Liver (tissue), 10 donors: ENCODE data around the gene NYNRIN. TPM values are rescaled to one million over a fixed set of nuclear protein-coding genes. Genes with fewer than 3 reads are reported as not detected.

Experiments
- DNase-seq: peaks from one replicate; pipeline ENCODE4 v3.0.0-alpha.2; 2017; ENCODE audit warnings: low spot score
- H3K27ac ChIP-seq, 2 donors: one replicate each; pipeline ENCODE4 v1.7.0; 2013; ENCODE audit warnings: inconsistent platforms in 2 of 2, low read length in 2 of 2, control low read depth in 1 of 2, low read depth in 1 of 2, mild to moderate bottlenecking in 1 of 2
- H3K27me3 ChIP-seq, 4 donors: one replicate each; pipeline versions ENCODE4 v1.6.1 to v1.7.0; 2013; ENCODE audit warnings: low read length in 3 of 4, inconsistent platforms in 1 of 4, mild to moderate bottlenecking in 1 of 4, moderate library complexity in 1 of 4; ENCODE audit not compliant: control insufficient read depth in 4 of 4, insufficient read depth in 4 of 4
- H3K36me3 ChIP-seq, 4 donors: one replicate each; pipeline versions ENCODE4 v1.6.1 to v1.7.0; 2013; ENCODE audit warnings: low read length in 3 of 4, mild to moderate bottlenecking in 3 of 4, low read depth in 1 of 4, moderate library complexity in 1 of 4; ENCODE audit not compliant: control insufficient read depth in 4 of 4, insufficient read depth in 3 of 4
- H3K4me1 ChIP-seq, 4 donors: one replicate each; pipeline versions ENCODE4 v1.6.1 to v1.7.0; 2013; ENCODE audit warnings: low read length in 3 of 4, mild to moderate bottlenecking in 3 of 4, moderate library complexity in 1 of 4; ENCODE audit not compliant: control insufficient read depth in 4 of 4, insufficient read depth in 4 of 4
- H3K4me3 ChIP-seq, 3 donors: one replicate each; pipeline versions ENCODE4 v1.6.1 to v1.7.0; 2013; ENCODE audit warnings: low read length in 3 of 3, control low read depth in 1 of 3, low read depth in 1 of 3, mild to moderate bottlenecking in 1 of 3
- H3K9ac ChIP-seq, 2 donors: one replicate each; pipeline ENCODE4 v1.7.0; 2013; ENCODE audit warnings: low read length in 2 of 2, mild to moderate bottlenecking in 2 of 2, moderate library complexity in 2 of 2, control low read depth in 1 of 2, low read depth in 1 of 2
- H3K9me3 ChIP-seq, 4 donors: one replicate each; pipeline versions ENCODE4 v1.6.1 to v1.7.0; 2013; ENCODE audit warnings: low read length in 3 of 4; ENCODE audit not compliant: control insufficient read depth in 4 of 4
- ATF3 ChIP-seq: IDR thresholded peaks from 2 replicates; pipeline ENCODE4 v1.6.1; 2016; ENCODE audit warnings: antibody characterized with exemption
- CTCF ChIP-seq: fragments of 150-350 bp; IDR thresholded peaks from 2 replicates; pipeline ENCODE4 v1.5.1; 2017; ENCODE audit warnings: improper control_type of control experiment, low read depth, low read length; ENCODE audit not compliant: missing input control
- EGR1 ChIP-seq, 2 donors: IDR thresholded peaks; 2 replicates each; pipeline ENCODE4 v1.6.1; 2016 to 2018; ENCODE audit warnings: antibody characterized with exemption in 2 of 2, low read depth in 2 of 2
- FOXA1 ChIP-seq: IDR thresholded peaks from 2 replicates; pipeline ENCODE4 v1.6.1; 2016; ENCODE audit warnings: antibody characterized with exemption
- FOXA2 ChIP-seq: IDR thresholded peaks from 2 replicates; pipeline ENCODE4 v1.6.1; 2016; ENCODE audit warnings: antibody characterized with exemption
- GABPA ChIP-seq, 2 donors: IDR thresholded peaks in 1 of 2; conservative IDR thresholded peaks in 1 of 2; 2 replicates each; pipeline ENCODE4 v1.6.1; 2016; ENCODE audit warnings: antibody characterized with exemption in 2 of 2, mild to moderate bottlenecking in 1 of 2, moderate library complexity in 1 of 2
- HNF4A ChIP-seq, 2 donors: conservative IDR thresholded peaks; 2 replicates each; pipeline ENCODE4 v1.6.1; 2016; ENCODE audit warnings: antibody characterized with exemption in 2 of 2, mild to moderate bottlenecking in 2 of 2
- HNF4G ChIP-seq: IDR thresholded peaks from 2 replicates; pipeline ENCODE4 v1.6.1; 2016; ENCODE audit warnings: antibody characterized with exemption
- JUND ChIP-seq, 2 donors: IDR thresholded peaks; 2 replicates each; pipeline ENCODE4 v1.6.1; 2016; ENCODE audit warnings: antibody characterized with exemption in 2 of 2
- MAX ChIP-seq: IDR thresholded peaks from 2 replicates; pipeline ENCODE4 v1.6.1; 2016; ENCODE audit warnings: antibody characterized with exemption
- NR2F2 ChIP-seq: IDR thresholded peaks from 2 replicates; pipeline ENCODE4 v1.6.1; 2016; ENCODE audit warnings: antibody characterized with exemption
- RAD21 ChIP-seq, 2 donors: IDR thresholded peaks; 2 replicates each; pipeline ENCODE4 v1.6.1; 2016; ENCODE audit warnings: antibody characterized with exemption in 2 of 2, mild to moderate bottlenecking in 2 of 2
- REST ChIP-seq: IDR thresholded peaks from 2 replicates; pipeline ENCODE4 v1.6.1; 2016; ENCODE audit warnings: antibody characterized with exemption, mild to moderate bottlenecking
- RXRA ChIP-seq, 2 donors: IDR thresholded peaks; 2 replicates each; pipeline ENCODE4 v1.6.1; 2017 to 2018; ENCODE audit warnings: antibody characterized with exemption in 2 of 2, mild to moderate bottlenecking in 1 of 2
- SP1 ChIP-seq: IDR thresholded peaks from 2 replicates; pipeline ENCODE4 v1.6.1; 2018; ENCODE audit warnings: antibody characterized with exemption, mild to moderate bottlenecking
- TAF1 ChIP-seq: conservative IDR thresholded peaks from 2 replicates; pipeline ENCODE4 v1.6.1; 2016; ENCODE audit warnings: antibody characterized with exemption, mild to moderate bottlenecking
- YY1 ChIP-seq: IDR thresholded peaks from 2 replicates; pipeline ENCODE4 v1.6.1; 2016; ENCODE audit warnings: antibody characterized with exemption, mild to moderate bottlenecking
- ZBTB33 ChIP-seq: IDR thresholded peaks from 2 replicates; pipeline ENCODE4 v1.6.1; 2016; ENCODE audit warnings: antibody characterized with exemption
- WGBS: extraction: QIAGEN DNeasy Blood & Tissue Kit; methylation state at CpG from one replicate; pipeline ENCODE4 v1.1.7; 2013; 5-methylcytosine and 5-hydroxymethylcytosine counted together
- polyA plus RNA-seq, 2 donors: library from polyadenylated mRNA; stranded (reverse) in 1 of 2; unstranded in 1 of 2; fragments of 200-250 nt in 1 of 2; fragments of >200 nt in 1 of 2; fragmentation: Nextera tagmentation in 1 of 2; extraction: Ambion mirVana in 1 of 2; gene quantifications; one replicate each; pipeline versions ENCODE4 v1.2.1 to v1.2.3, GENCODE V29; 2013 to 2015
- small RNA-seq: library from RNA; depleted of rRNA; stranded (forward); fragments of <200 nt; gene quantifications from one replicate; pipeline ENCODE3, GENCODE V24; 2014
- total RNA-seq, 2 donors: library from RNA; depleted of rRNA; stranded (reverse); fragments of >200 nt; gene quantifications; one replicate each; pipeline ENCODE4 v1.2.3, GENCODE V29; 2014
- donor health status: healthy.
- donor health status: healthy.
- donor health status: healthy.
- donor health status: healthy.
- donor health status: healthy.

NYNRIN gene
- total and polyA plus RNA-seq, 4 donors = 0.89 to 11.0 (median 1.8) TPM

GRCh38 chr14:24465368-24465767 is 66.6 kb downstream of the NYNRIN start (continued):
- no peak for TF ChIP-seq ZBTB33

GRCh38 chr14:24465805-24466204 is 67.0 kb downstream of the NYNRIN start:
- WGBS = 97% methylated on average over 3 of the region's 3 CpGs
- TF ChIP-seq ATF3 = no peak
- no peak for TF ChIP-seq TAF1
- TF ChIP-seq EGR1 (IDR thresholded peaks at IDR 0.05; ENCODE audit: low read depth in 2 of 2) = no peak
- no peak for TF ChIP-seq REST
- TF ChIP-seq RXRA (IDR thresholded peaks at IDR 0.05) = no peak
- TF ChIP-seq JUND (IDR thresholded peaks at IDR 0.05) = no peak
- no peak for TF ChIP-seq HNF4A (conservative IDR thresholded peaks at IDR 0.05)
- no peak for TF ChIP-seq MAX
- no peak for TF ChIP-seq CTCF
- TF ChIP-seq FOXA2 = no peak
- no peak for TF ChIP-seq GABPA (IDR thresholded peaks at IDR 0.05 in 1 of 2, conservative IDR thresholded peaks at IDR 0.05 in 1 of 2)
- no peak for TF ChIP-seq ZBTB33
- no peak for TF ChIP-seq FOXA1
- TF ChIP-seq RAD21 (IDR thresholded peaks at IDR 0.05) = no peak
- no peak for TF ChIP-seq HNF4G
- no peak for TF ChIP-seq YY1
- no peak for TF ChIP-seq NR2F2
- TF ChIP-seq SP1 = no peak

More at GRCh38 chr14:24465805-24466204, 67.0 kb downstream of the NYNRIN start:
- Histone ChIP-seq H3K36me3 (no peaks in the 10 kb centered on the region), H3K4me1 (no peaks in the 10 kb centered on the region), H3K9ac (no peak overlapping the region), H3K9me3 (no peaks in the 10 kb centered on the region), H3K27ac (no peak overlapping the region), H3K4me3 (no peak overlapping the region), H3K27me3 (no peaks in the 10 kb centered on the region)
- DNase-seq = no peak

Small RNA genes within 50 kb of the gene (small RNA-seq; reads per million reads assigned to genes)
- gene RF00026 = not detected

Other genes with a start within 250 kb of the NYNRIN start
- gene IRF9, start 237.7 kb upstream of the NYNRIN start, total RNA-seq = 10 to 100 TPM; 44.2 to 57.8 TPM
- 10 to 100 TPM; 37.9 to 60.9 TPM for gene IRF9, start 237.7 kb upstream of the NYNRIN start, polyA plus RNA-seq
- gene REC8, start 226.9 kb upstream of the NYNRIN start, total RNA-seq = 1 to 10 TPM; 3.8 to 4.7 TPM
- gene REC8, start 226.9 kb upstream of the NYNRIN start, polyA plus RNA-seq = 1 to 10 TPM; 2.3 to 3.8 TPM
- gene IPO4, start 210.2 kb upstream of the NYNRIN start, total RNA-seq = 10 to 100 TPM; 16.3 to 29.8 TPM
- gene IPO4, start 210.2 kb upstream of the NYNRIN start, polyA plus RNA-seq = 10 to 100 TPM; 13.6 to 32.9 TPM
- 10 to 100 TPM; 27.5 to 76.2 TPM for gene TM9SF1, start 203.6 kb upstream of the NYNRIN start, total RNA-seq
- 10 to 100 TPM; 30.0 to 46.9 TPM for gene TM9SF1, start 203.6 kb upstream of the NYNRIN start, polyA plus RNA-seq
- under 1 TPM in 1 of 2 donors, not detected in 1; 0.33 TPM for gene TSSK4, start 193.3 kb upstream of the NYNRIN start, total RNA-seq
- gene TSSK4, start 193.3 kb upstream of the NYNRIN start, polyA plus RNA-seq = under 1 TPM in 1 of 2 donors, not detected in 1; 0.25 TPM
- 10 to 100 TPM; 14.6 to 19.6 TPM for gene CHMP4A, start 185.5 kb upstream of the NYNRIN start, total RNA-seq
- 10 to 100 TPM; 36.3 to 38.7 TPM for gene CHMP4A, start 185.5 kb upstream of the NYNRIN start, polyA plus RNA-seq
- gene MDP1, start 182.9 kb upstream of the NYNRIN start, total RNA-seq = 1 to 10 TPM; 3.2 to 6.6 TPM
- gene MDP1, start 182.9 kb upstream of the NYNRIN start, polyA plus RNA-seq = 10 to 100 TPM in 1 of 2 donors, 1 to 10 TPM in 1; 7.4 to 13.4 TPM
- 10 to 100 TPM; 32.3 to 49.3 TPM for gene NEDD8, start 166.6 kb upstream of the NYNRIN start, total RNA-seq
- 100 to 1,000 TPM; 107 to 136 TPM for gene NEDD8, start 166.6 kb upstream of the NYNRIN start, polyA plus RNA-seq
- 10 to 100 TPM; 28.6 to 29.8 TPM for gene GMPR2, start 166.1 kb upstream of the NYNRIN start, total RNA-seq
- 10 to 100 TPM; 34.9 to 42.7 TPM for gene GMPR2, start 166.1 kb upstream of the NYNRIN start, polyA plus RNA-seq
- 10 to 100 TPM; 23.5 to 25.1 TPM for gene TINF2, start 156.4 kb upstream of the NYNRIN start, total RNA-seq
- gene TINF2, start 156.4 kb upstream of the NYNRIN start, polyA plus RNA-seq = 10 to 100 TPM; 14.4 to 24.3 TPM
- 1 to 10 TPM; 1.1 to 1.5 TPM for gene TGM1, start 135.8 kb upstream of the NYNRIN start, total RNA-seq
- gene TGM1, start 135.8 kb upstream of the NYNRIN start, polyA plus RNA-seq = under 1 TPM; 0.28 to 0.39 TPM
- 10 to 100 TPM in 1 of 2 donors, 1 to 10 TPM in 1; 7.5 to 19.7 TPM for gene RABGGTA, start 127.4 kb upstream of the NYNRIN start, total RNA-seq
- 10 to 100 TPM; 11.7 to 14.7 TPM for gene RABGGTA, start 127.4 kb upstream of the NYNRIN start, polyA plus RNA-seq
- gene DHRS1, start 99.2 kb upstream of the NYNRIN start, total RNA-seq = 10 to 100 TPM; 30.3 to 84.9 TPM
- gene DHRS1, start 99.2 kb upstream of the NYNRIN start, polyA plus RNA-seq = 10 to 100 TPM; 40.3 to 60.1 TPM
- 10 to 100 TPM; 12.3 to 18.2 TPM for gene NOP9, start 99.2 kb upstream of the NYNRIN start, total RNA-seq
- 1 to 10 TPM; 3.8 to 7.1 TPM for gene NOP9, start 99.2 kb upstream of the NYNRIN start, polyA plus RNA-seq
- gene CIDEB, start 91.0 kb upstream of the NYNRIN start, total RNA-seq = 100 to 1,000 TPM in 1 of 2 donors, 10 to 100 TPM in 1; 32.1 to 142 TPM
- gene CIDEB, start 91.0 kb upstream of the NYNRIN start, polyA plus RNA-seq = 100 to 1,000 TPM; 176 to 312 TPM
- 10 to 100 TPM in 1 of 2 donors, 1 to 10 TPM in 1; 2.5 to 11.3 TPM for gene LTB4R2, start 88.9 kb upstream of the NYNRIN start, total RNA-seq
- gene LTB4R2, start 88.9 kb upstream of the NYNRIN start, polyA plus RNA-seq = 1 to 10 TPM in 1 of 2 donors, under 1 TPM in 1; 0.28 to 1.2 TPM
- 1 to 10 TPM; 2.1 to 5.0 TPM for gene LTB4R, start 87.5 kb upstream of the NYNRIN start, total RNA-seq
- 1 to 10 TPM in 1 of 2 donors, under 1 TPM in 1; 0.86 to 2.9 TPM for gene LTB4R, start 87.5 kb upstream of the NYNRIN start, polyA plus RNA-seq
- gene ADCY4, start 63.9 kb upstream of the NYNRIN start, total RNA-seq = 1 to 10 TPM; 2.2 to 7.2 TPM
- 1 to 10 TPM; 2.2 to 5.8 TPM for gene ADCY4, start 63.9 kb upstream of the NYNRIN start, polyA plus RNA-seq
- 1 to 10 TPM; 2.7 to 2.9 TPM for gene RIPK3, start 59.0 kb upstream of the NYNRIN start, total RNA-seq
- gene RIPK3, start 59.0 kb upstream of the NYNRIN start, polyA plus RNA-seq = 1 to 10 TPM; 1.0 to 1.2 TPM
- gene NFATC4, start 30.8 kb upstream of the NYNRIN start, total RNA-seq = 1 to 10 TPM; 1.4 to 3.6 TPM
- gene NFATC4, start 30.8 kb upstream of the NYNRIN start, polyA plus RNA-seq = 1 to 10 TPM; 1.0 to 2.2 TPM
- under 1 TPM; 0.59 to 0.79 TPM for gene CBLN3, start 30.7 kb downstream of the NYNRIN start, total RNA-seq
- under 1 TPM; 0.07 to 0.33 TPM for gene CBLN3, start 30.7 kb downstream of the NYNRIN start, polyA plus RNA-seq
- 10 to 100 TPM; 38.2 to 40.3 TPM for gene KHNYN, start 31.0 kb downstream of the NYNRIN start, total RNA-seq
- 10 to 100 TPM in 1 of 2 donors, 1 to 10 TPM in 1; 3.0 to 11.1 TPM for gene KHNYN, start 31.0 kb downstream of the NYNRIN start, polyA plus RNA-seq
- 10 to 100 TPM; 10.8 to 17.0 TPM for gene SDR39U1, start 43.8 kb downstream of the NYNRIN start, total RNA-seq
- gene SDR39U1, start 43.8 kb downstream of the NYNRIN start, polyA plus RNA-seq = 10 to 100 TPM; 34.9 to 50.4 TPM
- not detected for gene CMA1, start 109.3 kb downstream of the NYNRIN start, total RNA-seq
- under 1 TPM in 1 of 2 donors, not detected in 1; 0.81 TPM for gene CMA1, start 109.3 kb downstream of the NYNRIN start, polyA plus RNA-seq
- gene CTSG, start 177.2 kb downstream of the NYNRIN start, total RNA-seq = 10 to 100 TPM in 1 of 2 donors, not detected in 1; 32.5 TPM
- 1 to 10 TPM in 1 of 2 donors, under 1 TPM in 1; 0.24 to 1.9 TPM for gene CTSG, start 177.2 kb downstream of the NYNRIN start, polyA plus RNA-seq
- under 1 TPM; 0.28 to 0.75 TPM for gene GZMH, start 210.7 kb downstream of the NYNRIN start, total RNA-seq
- gene GZMH, start 210.7 kb downstream of the NYNRIN start, polyA plus RNA-seq = 1 to 10 TPM in 1 of 2 donors, under 1 TPM in 1; 0.35 to 1.6 TPM
- under 1 TPM; 0.17 to 0.79 TPM for gene GZMB, start 235.2 kb downstream of the NYNRIN start, total RNA-seq
- 1 to 10 TPM in 1 of 2 donors, under 1 TPM in 1; 0.46 to 1.9 TPM for gene GZMB, start 235.2 kb downstream of the NYNRIN start, polyA plus RNA-seq